MM.1S (cell line): ENCODE data around the gene MALSU1.

Source experiments
- DNase-seq: peaks from one replicate; pipeline ENCODE4 v3.0.0-alpha.2; 2015
- H2AFZ ChIP-seq: fragments of 300-600 bp; sonication (generic); 2 replicates; pipeline ENCODE4 v1.6.0; 2016; ENCODE audit warnings: antibody characterized with exemption, low read length
- H3F3A ChIP-seq: fragments of 300-600 bp; sonication (generic); 2 replicates; pipeline ENCODE4 v1.6.1; 2016; ENCODE audit warnings: mild to moderate bottlenecking, antibody characterized with exemption, low read length, moderate library complexity, mixed read lengths; ENCODE audit not compliant: insufficient read depth
- H3K27ac ChIP-seq: fragments of 300-600 bp; sonication (generic); 2 replicates; pipeline ENCODE4 v1.5.1; 2016; ENCODE audit warnings: mild to moderate bottlenecking, low read length
- H3K27me3 ChIP-seq: fragments of 300-600 bp; sonication (generic); replicated peaks from 2 replicates; pipeline ENCODE4 v1.6.0; 2016; ENCODE audit warnings: low read length; ENCODE audit not compliant: insufficient read depth
- H3K36me3 ChIP-seq: fragments of 300-600 bp; sonication (generic); replicated peaks from 2 replicates; pipeline ENCODE4 v1.6.1; 2016; ENCODE audit warnings: mild to moderate bottlenecking, low read length, mixed read lengths; ENCODE audit not compliant: insufficient read depth
- H3K4me1 ChIP-seq: fragments of 300-600 bp; sonication (generic); 2 replicates; pipeline ENCODE4 v1.6.1; 2016; ENCODE audit warnings: low read length, mixed read lengths
- H3K4me2 ChIP-seq: fragments of 300-600 bp; sonication (generic); 2 replicates; pipeline ENCODE4 v1.6.0; 2016; ENCODE audit warnings: low read depth, low read length
- H3K4me3 ChIP-seq: fragments of 300-600 bp; sonication (generic); 2 replicates; pipeline ENCODE4 v1.5.1; 2016; ENCODE audit warnings: low read length, mixed read lengths
- H3K79me2 ChIP-seq: fragments of 300-600 bp; sonication (generic); 2 replicates; pipeline ENCODE4 v1.6.1; 2016; ENCODE audit warnings: mixed run types, low read length, mixed read lengths
- H3K9ac ChIP-seq: fragments of 300-600 bp; sonication (generic); 2 replicates; pipeline ENCODE4 v1.6.1; 2016; ENCODE audit warnings: low read length, mixed read lengths
- H3K9me2 ChIP-seq: fragments of 300-600 bp; sonication (generic); replicated peaks from 2 replicates; pipeline ENCODE4 v1.6.1; 2016; ENCODE audit warnings: mild to moderate bottlenecking, low read length, mixed read lengths; ENCODE audit not compliant: insufficient read depth
- H3K9me3 ChIP-seq: fragments of 300-600 bp; sonication (generic); replicated peaks from 2 replicates; pipeline ENCODE4 v1.6.1; 2016; ENCODE audit warnings: mild to moderate bottlenecking, low read length, mixed read lengths; ENCODE audit not compliant: insufficient read depth
- H4K20me1 ChIP-seq: fragments of 300-600 bp; sonication (generic); 2 replicates; pipeline ENCODE4 v1.6.1; 2016; ENCODE audit warnings: mild to moderate bottlenecking, low read length, moderate library complexity, mixed read lengths; ENCODE audit not compliant: insufficient read depth
- CTCF ChIP-seq: fragments of 300-600 bp; sonication (generic); IDR thresholded peaks from 2 replicates; pipeline ENCODE4 v1.5.1; 2016; ENCODE audit warnings: antibody characterized with exemption, low read length, mixed read lengths
- EZH2 ChIP-seq: fragments of 300-600 bp; sonication (generic); optimal IDR thresholded peaks from 2 replicates; pipeline ENCODE3; 2017; ENCODE audit warnings: low read depth, mild to moderate bottlenecking, antibody characterized with exemption, low read length, mixed read lengths
- EZH2phosphoT487 ChIP-seq: fragments of 300-600 bp; sonication (generic); IDR thresholded peaks from 2 replicates; pipeline ENCODE4 v1.6.1; 2018; ENCODE audit warnings: antibody characterized with exemption, low read length

MALSU1 gene

GRCh38 chr7:23333671-23334246 lies 34.6 kb downstream of the MALSU1 start:
- no peak for DNase-seq
- Histone ChIP-seq H3K27me3 (no peaks in the 10 kb centered on the region), H3F3A (no peaks in the 10 kb centered on the region), H2AFZ (no peak overlapping the region), H3K36me3 (no peaks in the 10 kb centered on the region), H3K4me1 (no peaks in the 10 kb centered on the region), H3K4me2 (no peak overlapping the region), H4K20me1 (no peaks in the 10 kb centered on the region), H3K9me3 (no peaks in the 10 kb centered on the region), H3K4me3 (no peak overlapping the region), H3K9ac (no peak overlapping the region), H3K27ac (no peak overlapping the region), H3K9me2 (no peaks in the 10 kb centered on the region), H3K79me2 (no peaks in the 10 kb centered on the region)
- TF ChIP-seq EZH2 (no peak), CTCF (no peak), EZH2phosphoT487 (no peak)

GRCh38 chr7:23334482-23335056 lies 35.4 kb downstream of the MALSU1 start:
- Histone ChIP-seq H3K4me2 (no peak overlapping the region), H3K36me3 (no peaks in the 10 kb centered on the region), H3K27ac (no peak overlapping the region), H3K9me2 (no peaks in the 10 kb centered on the region), H3K4me3 (no peak overlapping the region), H3K4me1 (no peaks in the 10 kb centered on the region), H3K79me2 (no peaks in the 10 kb centered on the region), H3F3A (no peaks in the 10 kb centered on the region), H2AFZ (no peak overlapping the region), H4K20me1 (no peaks in the 10 kb centered on the region), H3K9me3 (no peaks in the 10 kb centered on the region), H3K27me3 (no peaks in the 10 kb centered on the region), H3K9ac (no peak overlapping the region)
- no peak for DNase-seq
- TF ChIP-seq EZH2: no peak
- no peak for TF ChIP-seq EZH2phosphoT487
- no peak for TF ChIP-seq CTCF

GRCh38 chr7:23335136-23335535 lies 36.0 kb downstream of the MALSU1 start:
- H4K20me1 ChIP-seq: no peaks in the 10 kb centered on the region
- no peaks in the 10 kb centered on the region for H3K36me3 ChIP-seq
- TF ChIP-seq EZH2phosphoT487 (no peak), EZH2 (no peak), CTCF (no peak)
- H3K9me3 ChIP-seq: no peaks in the 10 kb centered on the region
- no peak overlapping the region for H2AFZ ChIP-seq
- no peak overlapping the region for H3K4me2 ChIP-seq
- H3K4me1 ChIP-seq: no peaks in the 10 kb centered on the region
- H3F3A ChIP-seq: no peaks in the 10 kb centered on the region
- H3K9ac ChIP-seq: no peak overlapping the region
- H3K79me2 ChIP-seq: no peaks in the 10 kb centered on the region
- no peak overlapping the region for H3K27ac ChIP-seq
- DNase-seq: no peak
- no peaks in the 10 kb centered on the region for H3K27me3 ChIP-seq
- no peak overlapping the region for H3K4me3 ChIP-seq
- no peaks in the 10 kb centered on the region for H3K9me2 ChIP-seq
